HepG2 (cell line): ENCODE data around the gene C19orf33. TPM values are rescaled to one million over a fixed set of nuclear protein-coding genes. Genes with fewer than 3 reads are reported as not detected.
A peak's percentile ranks its signal among the peaks of the same experiment; 100 is the strongest.

Source experiments
- MAFG ChIP-seq: sonication (generic); formaldehyde crosslinking; IDR thresholded peaks from 2 replicates; pipeline ENCODE4 v1.5.1; 2020; ENCODE audit warnings: mild to moderate bottlenecking, missing genetic modification reagents
- MTF2 ChIP-seq: sonication (generic); formaldehyde crosslinking; IDR thresholded peaks from 2 replicates; pipeline ENCODE4 v1.5.0; 2020; ENCODE audit warnings: missing genetic modification reagents, borderline replicate concordance
- ZBTB39 ChIP-seq: sonication (generic); formaldehyde crosslinking; IDR thresholded peaks from 2 replicates; pipeline ENCODE4 v1.5.0; 2020; ENCODE audit warnings: missing genetic modification reagents
- ZGPAT ChIP-seq: IDR thresholded peaks from 2 replicates; pipeline ENCODE4 v1.6.1; 2016; ENCODE audit warnings: mild to moderate bottlenecking
- ZNF207 ChIP-seq: fragments of 450-650 bp; IDR thresholded peaks from 2 replicates; pipeline ENCODE4 v1.6.1; 2016; ENCODE audit warnings: antibody characterized with exemption, borderline replicate concordance
- ZNF263 ChIP-seq: sonication (generic); formaldehyde crosslinking; IDR thresholded peaks from 2 replicates; pipeline ENCODE4 v1.4.0; 2020; ENCODE audit warnings: missing genetic modification reagents
- ZNF354B ChIP-seq: sonication (generic); formaldehyde crosslinking; IDR thresholded peaks from 2 replicates; pipeline ENCODE4 v1.8.0; 2022; ENCODE audit warnings: mild to moderate bottlenecking, missing genetic modification reagents
- ZNF724P ChIP-seq: sonication (generic); formaldehyde crosslinking; IDR thresholded peaks from 2 replicates; pipeline ENCODE4 v1.8.0; 2022; ENCODE audit warnings: missing genetic modification reagents, borderline replicate concordance
- ZNF788 ChIP-seq: sonication (generic); formaldehyde crosslinking; IDR thresholded peaks from 2 replicates; pipeline ENCODE4 v1.5.0; 2020; ENCODE audit warnings: mild to moderate bottlenecking, missing genetic modification reagents, borderline replicate concordance
- ZSCAN25 ChIP-seq: sonication (generic); formaldehyde crosslinking; IDR thresholded peaks from 2 replicates; pipeline ENCODE4 v1.8.0; 2022; ENCODE audit warnings: mild to moderate bottlenecking, missing genetic modification reagents
- polyA plus RNA-seq, 8 experiments: library from polyadenylated mRNA; depleted of rRNA in 3 of 8; stranded (reverse) in 7 of 8; unstranded in 1 of 8; fragments of >200 nt; fragmentation: Illumina TruSeq in 4 of 8; extraction: Trizol in 4 of 8; gene quantifications; 2 replicates each; pipeline versions ENCODE4 v1.2.1 to v1.2.3, GENCODE V29; 2011 to 2016; ENCODE audit warnings: low read depth in 4 of 8, missing spikeins in 1 of 8, mixed read lengths in 1 of 8; ENCODE audit not compliant: insufficient read depth in 1 of 8
- total RNA-seq, 5 experiments: library from RNA; depleted of rRNA; stranded (reverse); fragments of >200 nt; fragmentation: Illumina TruSeq; extraction: Trizol; gene quantifications; 2 replicates each; pipeline ENCODE4 v1.2.3, GENCODE V29; 2016; ENCODE audit warnings: low read depth in 1 of 5
- TF ChIP-seq, protein P1 (sequence below): sonication (generic); formaldehyde crosslinking; IDR thresholded peaks from 2 replicates; pipeline ENCODE4 v1.4.0; 2020; ENCODE audit warnings: missing genetic modification reagents
- TF ChIP-seq, protein P2 (sequence below): sonication (generic); formaldehyde crosslinking; conservative IDR thresholded peaks from 2 replicates; pipeline ENCODE4 v1.4.0; 2020; ENCODE audit warnings: missing genetic modification reagents

The C19orf33 gene
- total and polyA plus RNA-seq, 2 of the 13 experiments (the other 11 are each of a cell fraction or from before 2014, with no cell fraction given) = 2.5 to 3.3 TPM

GRCh38 chr19:38303517-38304351 lies at the start of gene C19orf33 (continued):
- TF ChIP-seq ZNF263 = 0 out of 2 replicates have a peak, but pooled peaks have one; percentile 43
- TF ChIP-seq ZNF354B = no peak
- peak; percentile 8; the same call in 1 of the 2 replicates for TF ChIP-seq ZGPAT (CRISPR knock-in tag)
- TF ChIP-seq ZNF724P (CRISPR knock-in tag) = no peak
- TF ChIP-seq ZBTB39 = no peak
- TF ChIP-seq, protein P1, sequence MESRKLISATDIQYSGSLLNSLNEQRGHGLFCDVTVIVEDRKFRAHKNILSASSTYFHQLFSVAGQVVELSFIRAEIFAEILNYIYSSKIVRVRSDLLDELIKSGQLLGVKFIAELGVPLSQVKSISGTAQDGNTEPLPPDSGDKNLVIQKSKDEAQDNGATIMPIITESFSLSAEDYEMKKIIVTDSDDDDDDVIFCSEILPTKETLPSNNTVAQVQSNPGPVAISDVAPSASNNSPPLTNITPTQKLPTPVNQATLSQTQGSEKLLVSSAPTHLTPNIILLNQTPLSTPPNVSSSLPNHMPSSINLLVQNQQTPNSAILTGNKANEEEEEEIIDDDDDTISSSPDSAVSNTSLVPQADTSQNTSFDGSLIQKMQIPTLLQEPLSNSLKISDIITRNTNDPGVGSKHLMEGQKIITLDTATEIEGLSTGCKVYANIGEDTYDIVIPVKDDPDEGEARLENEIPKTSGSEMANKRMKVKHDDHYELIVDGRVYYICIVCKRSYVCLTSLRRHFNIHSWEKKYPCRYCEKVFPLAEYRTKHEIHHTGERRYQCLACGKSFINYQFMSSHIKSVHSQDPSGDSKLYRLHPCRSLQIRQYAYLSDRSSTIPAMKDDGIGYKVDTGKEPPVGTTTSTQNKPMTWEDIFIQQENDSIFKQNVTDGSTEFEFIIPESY (CRISPR knock-in tag) = 0 out of 2 replicates have a peak, but pooled peaks have one; percentile 9
- peak; percentile 45; the same call in 1 of the 2 replicates for TF ChIP-seq ZSCAN25
- TF ChIP-seq MAFG (CRISPR knock-in tag) = no peak
- no peak for TF ChIP-seq MTF2
- 0 out of 2 replicates have a peak, but pooled peaks have one; percentile 44 for TF ChIP-seq ZNF788 (CRISPR knock-in tag)
- TF ChIP-seq ZNF207 = no peak
- TF ChIP-seq, protein P2, sequence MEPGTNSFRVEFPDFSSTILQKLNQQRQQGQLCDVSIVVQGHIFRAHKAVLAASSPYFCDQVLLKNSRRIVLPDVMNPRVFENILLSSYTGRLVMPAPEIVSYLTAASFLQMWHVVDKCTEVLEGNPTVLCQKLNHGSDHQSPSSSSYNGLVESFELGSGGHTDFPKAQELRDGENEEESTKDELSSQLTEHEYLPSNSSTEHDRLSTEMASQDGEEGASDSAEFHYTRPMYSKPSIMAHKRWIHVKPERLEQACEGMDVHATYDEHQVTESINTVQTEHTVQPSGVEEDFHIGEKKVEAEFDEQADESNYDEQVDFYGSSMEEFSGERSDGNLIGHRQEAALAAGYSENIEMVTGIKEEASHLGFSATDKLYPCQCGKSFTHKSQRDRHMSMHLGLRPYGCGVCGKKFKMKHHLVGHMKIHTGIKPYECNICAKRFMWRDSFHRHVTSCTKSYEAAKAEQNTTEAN (CRISPR knock-in tag) = no peak
